GM12878 (cell line): ENCODE data around the gene GUCY1A2. TPM values are rescaled to one million over a fixed set of nuclear protein-coding genes. Genes with fewer than 3 reads are reported as not detected.

Source experiments
- ATAC-seq: fragments of 200-7000 bp; cut with Tn5 transposase; 3 replicates; pipeline ENCODE4 v1.9.1; 2020; ENCODE audit warnings: mild to moderate bottlenecking, moderate library complexity
- BruUV-seq: library from RNA; stranded (reverse); fragments of 400-500 nt; replicated peaks from 2 replicates; lab custom pipeline; 2021; lab: Mats Ljungman, UMichigan
- CTCF ChIA-PET: fragments of 300-600 bp; sonication (Branson Sonifier 250); formaldehyde crosslinking; extraction: SDS; loops from one replicate; lab custom pipeline; 2021; ENCODE audit warnings: inconsistent platforms; lab: Yijun Ruan, JAX
- POLR2A ChIA-PET: fragments of 350-600 bp; formaldehyde crosslinking; extraction: SDS; loops from one replicate; lab custom pipeline; 2021; ENCODE audit warnings: inconsistent platforms; lab: Charles Lee
- RAD21 ChIA-PET: fragments of 300-600 bp; sonication (Branson Sonifier 250); formaldehyde crosslinking; loops from one replicate; lab custom pipeline; 2023; ENCODE audit warnings: antibody characterized with exemption; ENCODE audit not compliant: unreplicated experiment; lab: Charles Lee
- SMC1A ChIA-PET: fragments of 300-600 bp; sonication (Branson Sonifier 250); formaldehyde crosslinking; loops from one replicate; lab custom pipeline; 2023; ENCODE audit not compliant: unreplicated experiment, uncharacterized antibody; lab: Charles Lee
- DNase-seq: peaks from one replicate; pipeline ENCODE4 v3.0.0-alpha.2; 2011; ENCODE audit warnings: low read depth, low spot score
- FAIRE-seq: peaks from 3 replicates; lab custom pipeline; 2011; peaks lifted over from hg19 to GRCh38; lab: Jason Lieb, UNC
- H2AFZ ChIP-seq: 2 replicates; pipeline ENCODE4 v1.6.0; 2011; ENCODE audit warnings: low read depth, low read length, control low read depth; ENCODE audit not compliant: control insufficient read depth
- H3K27ac ChIP-seq: 2 replicates; pipeline ENCODE4 v1.5.1; 2011; ENCODE audit warnings: control low read depth; ENCODE audit not compliant: control insufficient read depth, insufficient read depth
- H3K27me3 ChIP-seq, 2 experiments: replicated peaks in 1 of 2; 2 replicates each; pipeline versions ENCODE4 v1.6.0 to v1.6.1; 2011; ENCODE audit warnings: low read length in 1 of 2; ENCODE audit not compliant: control insufficient read depth in 2 of 2, insufficient read depth in 2 of 2
- H3K36me3 ChIP-seq, 2 experiments: 2 replicates each; pipeline ENCODE4 v1.5.1; 2011; ENCODE audit warnings: low read length in 1 of 2; ENCODE audit not compliant: control insufficient read depth in 2 of 2, insufficient read depth in 2 of 2
- H3K4me1 ChIP-seq: 2 replicates; pipeline ENCODE4 v1.6.1; 2011; ENCODE audit warnings: mild to moderate bottlenecking, low read length, moderate library complexity, mixed read lengths; ENCODE audit not compliant: control insufficient read depth, insufficient read depth
- H3K4me2 ChIP-seq: 2 replicates; pipeline ENCODE4 v1.6.0; 2011; ENCODE audit warnings: control low read depth; ENCODE audit not compliant: control insufficient read depth, insufficient read depth
- H3K4me3 ChIP-seq: fragments of 200-600 bp; sonication (generic); 2 replicates; pipeline ENCODE4 v1.5.1; 2016
- H3K79me2 ChIP-seq: 2 replicates; pipeline ENCODE4 v1.6.0; 2011; ENCODE audit warnings: low read length; ENCODE audit not compliant: control insufficient read depth, insufficient read depth
- H3K9ac ChIP-seq: 2 replicates; pipeline ENCODE4 v1.8.0; 2011; ENCODE audit warnings: low read length, control low read depth, mixed read lengths; ENCODE audit not compliant: control insufficient read depth, insufficient read depth
- H3K9me3 ChIP-seq: replicated peaks from 3 replicates; pipeline ENCODE4 v1.5.1; 2011; ENCODE audit warnings: mild to moderate bottlenecking, low read length; ENCODE audit not compliant: control insufficient read depth, insufficient read depth
- H4K20me1 ChIP-seq: 2 replicates; pipeline ENCODE4 v1.6.0; 2011; ENCODE audit not compliant: control insufficient read depth, insufficient read depth
- BMI1 ChIP-seq: fragments of 450-650 bp; IDR thresholded peaks from 2 replicates; pipeline ENCODE4 v1.6.1; 2016; ENCODE audit warnings: mild to moderate bottlenecking, moderate library complexity, borderline replicate concordance
- CHD2 ChIP-seq: IDR thresholded peaks from 2 replicates; pipeline ENCODE4 v1.6.1; 2011; ENCODE audit warnings: low read depth, low read length, improper control_type of control experiment, borderline replicate concordance
- HDAC6 ChIP-seq: fragments of 200-600 bp; sonication (generic); IDR thresholded peaks from one replicate; pipeline ENCODE4 v1.8.0; 2017; ENCODE audit warnings: antibody characterized with exemption; ENCODE audit not compliant: unreplicated experiment
- JUNB ChIP-seq: IDR thresholded peaks from 2 replicates; pipeline ENCODE4 v1.6.1; 2016; ENCODE audit warnings: antibody characterized with exemption, mild to moderate bottlenecking
- NFIC ChIP-seq: IDR thresholded peaks from 2 replicates; pipeline ENCODE4 v1.6.1; 2012; ENCODE audit warnings: low read depth, mild to moderate bottlenecking, inconsistent platforms, low read length, moderate library complexity
- SIX5 ChIP-seq: IDR thresholded peaks from 2 replicates; pipeline ENCODE4 v1.6.1; 2011; ENCODE audit warnings: mild to moderate bottlenecking, low read depth, low read length, moderate library complexity; ENCODE audit not compliant: severe bottlenecking
- SMAD5 ChIP-seq: IDR thresholded peaks from 2 replicates; pipeline ENCODE4 v1.6.1; 2016; ENCODE audit warnings: antibody characterized with exemption, low read depth
- WGBS: methylation state at CpG from one replicate; pipeline ENCODE4 v1.1.6; 2016; ENCODE audit warnings: low lambda C conversion rate; ENCODE audit not compliant: insufficient replicate concordance, insufficient coverage; ENCODE audit errors: missing lambda C conversion rate; 5-methylcytosine and 5-hydroxymethylcytosine counted together
- in situ Hi-C: fragments of 300-500 bp; cut with MboI; formaldehyde crosslinking; loops from 9 replicates; pipeline ENCODE4 v1.14.3; 2018; ENCODE audit warnings: mixed read lengths
- intact Hi-C: fragments of 100-400 bp; cut with micrococcal nuclease; formaldehyde crosslinking; loops from one replicate; pipeline ENCODE4 v1.14.2; 2022; ENCODE audit not compliant: unreplicated experiment
- polyA plus RNA-seq, 11 experiments: library from polyadenylated mRNA; depleted of rRNA in 4 of 11; unstranded in 6 of 11; stranded (reverse) in 5 of 11; fragments of >200 nt; fragmentation: Nextera tagmentation in 4 of 11; fragmentation: Illumina TruSeq in 1 of 11; extraction: Ambion mirVana in 4 of 11; extraction: Trizol in 1 of 11; gene quantifications; 1 replicate in 1 of 11; 2 replicates in 10 of 11; pipeline versions ENCODE4 v1.2.1 to v1.2.3, GENCODE V29; 2011 to 2016; ENCODE audit warnings: inconsistent platforms in 2 of 11, missing spikeins in 2 of 11, low read depth in 1 of 11
- total RNA-seq, 4 experiments: library from RNA; depleted of rRNA in 3 of 4; stranded (reverse); fragments of >200 nt in 3 of 4; fragmentation: Illumina TruSeq in 1 of 4; extraction: Trizol in 1 of 4; gene quantifications; 2 replicates each; pipeline versions ENCODE4 v1.2.1 to v1.2.3, GENCODE V29; 2013 to 2021
- TF ChIP-seq, protein P1 (sequence below): fragments of 450-650 bp; IDR thresholded peaks from 2 replicates; pipeline ENCODE4 v1.6.1; 2017; ENCODE audit warnings: low read depth, mild to moderate bottlenecking, moderate library complexity
- TF ChIP-seq, protein P2 (sequence below): IDR thresholded peaks from 2 replicates; pipeline ENCODE4 v1.6.1; 2012; ENCODE audit warnings: low read depth, low read length, improper control_type of control experiment
- TF ChIP-seq, protein P3 (sequence below): fragments of 450-650 bp; conservative IDR thresholded peaks from 2 replicates; pipeline ENCODE4 v1.6.1; 2017; ENCODE audit warnings: mild to moderate bottlenecking, moderate library complexity

GUCY1A2 gene
- total and polyA plus RNA-seq, 10 of the 15 experiments (the other 5 are each of a cell fraction or from before 2014, with no cell fraction given) = under 0.01 to 0.03 (median under 0.01) TPM; not detected in 4

DNA sequence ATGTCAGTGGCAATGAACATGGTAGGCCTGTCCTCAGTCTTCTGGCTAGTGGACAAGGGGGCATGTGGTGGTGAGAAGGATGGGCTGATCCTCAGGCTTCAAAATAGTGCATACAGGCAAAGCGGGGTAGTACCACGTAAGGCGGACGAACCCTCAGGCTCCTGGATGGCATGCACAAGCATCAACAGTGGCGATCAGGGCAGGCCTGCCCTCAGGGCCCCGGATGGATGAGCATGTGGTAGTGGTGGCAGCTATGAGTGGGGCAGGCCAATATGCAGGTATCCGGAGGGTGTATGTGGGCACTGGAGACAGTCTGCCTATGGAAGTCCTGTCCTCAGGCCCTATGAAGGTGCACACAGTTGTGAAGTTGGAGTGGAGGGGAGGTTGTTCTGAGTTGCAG is 163.8 kb downstream of the GUCY1A2 start (continued):
- TF ChIP-seq CHD2 = no peak
- TF ChIP-seq, protein P1, sequence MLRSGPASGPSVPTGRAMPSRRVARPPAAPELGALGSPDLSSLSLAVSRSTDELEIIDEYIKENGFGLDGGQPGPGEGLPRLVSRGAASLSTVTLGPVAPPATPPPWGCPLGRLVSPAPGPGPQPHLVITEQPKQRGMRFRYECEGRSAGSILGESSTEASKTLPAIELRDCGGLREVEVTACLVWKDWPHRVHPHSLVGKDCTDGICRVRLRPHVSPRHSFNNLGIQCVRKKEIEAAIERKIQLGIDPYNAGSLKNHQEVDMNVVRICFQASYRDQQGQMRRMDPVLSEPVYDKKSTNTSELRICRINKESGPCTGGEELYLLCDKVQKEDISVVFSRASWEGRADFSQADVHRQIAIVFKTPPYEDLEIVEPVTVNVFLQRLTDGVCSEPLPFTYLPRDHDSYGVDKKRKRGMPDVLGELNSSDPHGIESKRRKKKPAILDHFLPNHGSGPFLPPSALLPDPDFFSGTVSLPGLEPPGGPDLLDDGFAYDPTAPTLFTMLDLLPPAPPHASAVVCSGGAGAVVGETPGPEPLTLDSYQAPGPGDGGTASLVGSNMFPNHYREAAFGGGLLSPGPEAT = no peak

DNA sequence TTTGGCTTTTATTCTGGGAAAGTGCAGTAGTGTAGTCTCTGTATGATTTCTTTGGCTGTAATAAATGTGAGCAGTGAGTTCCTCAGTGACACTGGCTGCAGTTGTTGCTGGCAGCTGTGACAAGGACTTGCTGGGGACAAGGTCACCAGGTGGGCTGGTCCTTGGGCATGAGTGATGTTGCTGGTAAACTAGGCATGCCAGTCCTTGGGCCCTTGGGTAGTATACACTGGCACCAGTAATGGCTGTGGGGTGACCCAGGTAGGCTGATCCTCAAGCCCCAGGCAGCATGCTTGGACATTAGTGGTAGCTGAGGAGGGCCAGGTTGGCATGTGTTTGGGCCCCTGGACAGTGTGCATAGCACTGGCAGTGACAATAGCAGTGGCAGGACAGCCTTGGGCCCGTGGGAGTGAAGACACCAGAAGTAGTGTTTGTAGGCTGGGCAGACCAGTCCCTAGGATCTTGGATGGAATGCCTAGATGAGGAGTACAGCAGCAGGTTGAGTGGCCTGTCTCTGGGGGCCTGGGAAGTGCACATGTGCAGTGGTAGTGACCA is 164.3 kb downstream of the GUCY1A2 start:
- Histone ChIP-seq H3K36me3 (no peaks in the 10 kb centered on the region), H3K79me2 (no peaks in the 10 kb centered on the region), H3K27me3 (no peaks in the 10 kb centered on the region), H3K4me3 (no peak overlapping the region), H3K9me3 (no peaks in the 10 kb centered on the region), H3K4me2 (no peak overlapping the region), H3K9ac (no peak overlapping the region), H2AFZ (no peak overlapping the region), H3K27ac (no peak overlapping the region), H3K4me1 (no peaks in the 10 kb centered on the region), H4K20me1 (no peaks in the 10 kb centered on the region)
- TF ChIP-seq, protein P2, sequence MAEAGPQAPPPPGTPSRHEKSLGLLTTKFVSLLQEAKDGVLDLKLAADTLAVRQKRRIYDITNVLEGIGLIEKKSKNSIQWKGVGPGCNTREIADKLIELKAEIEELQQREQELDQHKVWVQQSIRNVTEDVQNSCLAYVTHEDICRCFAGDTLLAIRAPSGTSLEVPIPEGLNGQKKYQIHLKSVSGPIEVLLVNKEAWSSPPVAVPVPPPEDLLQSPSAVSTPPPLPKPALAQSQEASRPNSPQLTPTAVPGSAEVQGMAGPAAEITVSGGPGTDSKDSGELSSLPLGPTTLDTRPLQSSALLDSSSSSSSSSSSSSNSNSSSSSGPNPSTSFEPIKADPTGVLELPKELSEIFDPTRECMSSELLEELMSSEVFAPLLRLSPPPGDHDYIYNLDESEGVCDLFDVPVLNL = no peak
- TF ChIP-seq, protein P3, sequence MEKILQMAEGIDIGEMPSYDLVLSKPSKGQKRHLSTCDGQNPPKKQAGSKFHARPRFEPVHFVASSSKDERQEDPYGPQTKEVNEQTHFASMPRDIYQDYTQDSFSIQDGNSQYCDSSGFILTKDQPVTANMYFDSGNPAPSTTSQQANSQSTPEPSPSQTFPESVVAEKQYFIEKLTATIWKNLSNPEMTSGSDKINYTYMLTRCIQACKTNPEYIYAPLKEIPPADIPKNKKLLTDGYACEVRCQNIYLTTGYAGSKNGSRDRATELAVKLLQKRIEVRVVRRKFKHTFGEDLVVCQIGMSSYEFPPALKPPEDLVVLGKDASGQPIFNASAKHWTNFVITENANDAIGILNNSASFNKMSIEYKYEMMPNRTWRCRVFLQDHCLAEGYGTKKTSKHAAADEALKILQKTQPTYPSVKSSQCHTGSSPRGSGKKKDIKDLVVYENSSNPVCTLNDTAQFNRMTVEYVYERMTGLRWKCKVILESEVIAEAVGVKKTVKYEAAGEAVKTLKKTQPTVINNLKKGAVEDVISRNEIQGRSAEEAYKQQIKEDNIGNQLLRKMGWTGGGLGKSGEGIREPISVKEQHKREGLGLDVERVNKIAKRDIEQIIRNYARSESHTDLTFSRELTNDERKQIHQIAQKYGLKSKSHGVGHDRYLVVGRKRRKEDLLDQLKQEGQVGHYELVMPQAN = no peak
- no peak for TF ChIP-seq NFIC
- no peak for TF ChIP-seq BMI1
- TF ChIP-seq HDAC6 = no peak
- TF ChIP-seq SIX5 = no peak
- no peak for TF ChIP-seq SMAD5
- TF ChIP-seq JUNB = no peak
- DNase-seq (no peak), FAIRE-seq (no peak), ATAC-seq (no peak)
- POLR2A ChIA-PET = no interaction called here
- in situ Hi-C loops (no loop called here), intact Hi-C loops (no loop called here)
- BruUV-seq = no TSS peak
- SMC1A ChIA-PET = no interaction called here
- CTCF ChIA-PET = no interaction called here
- WGBS = 0% methylated on average over 1 of the region's 1 CpG
- RAD21 ChIA-PET = no interaction called here
